Keratinocyte (primary cell): ENCODE data around the gene SERTAD2.

Source experiments
- EZH2 ChIP-seq: IDR thresholded peaks from one replicate; pipeline ENCODE4 v1.6.1; 2012; ENCODE audit warnings: inconsistent platforms, mild to moderate bottlenecking, low read length, moderate library complexity
- TF ChIP-seq, protein P1 (sequence below), 3 experiments: IDR thresholded peaks in 1 of 3; conservative IDR thresholded peaks in 1 of 3; optimal IDR thresholded peaks in 1 of 3; 2 replicates in 2 of 3; 3 replicates in 1 of 3; pipeline versions ENCODE3 to v1.5.1; 2011; ENCODE audit warnings: low read length in 3 of 3, mild to moderate bottlenecking in 3 of 3, moderate library complexity in 2 of 3, control low read depth in 1 of 3, inconsistent platforms in 1 of 3; ENCODE audit not compliant: insufficient read depth in 2 of 3; ENCODE audit errors: extremely low read depth in 1 of 3

DNA sequence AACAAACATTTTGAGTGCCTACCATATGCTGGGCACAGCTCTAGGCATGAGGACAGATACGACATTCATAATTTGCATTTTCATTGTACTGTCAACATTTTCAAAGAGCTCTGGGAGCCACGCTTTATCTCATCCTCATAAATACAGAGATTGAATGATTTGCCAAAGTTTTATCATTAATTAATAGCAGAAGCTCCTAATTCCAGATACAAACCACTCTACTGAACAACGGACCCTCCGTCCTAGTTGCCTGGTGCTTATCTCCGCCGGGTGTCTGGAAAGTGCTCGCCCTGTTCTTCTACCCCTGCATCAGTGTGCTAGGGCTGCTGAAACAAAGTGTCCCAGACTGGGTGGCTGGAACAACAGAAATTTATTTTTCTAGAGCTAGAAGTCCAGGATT, 23.8 kb downstream of the SERTAD2 start:
- TF ChIP-seq, protein P1, sequence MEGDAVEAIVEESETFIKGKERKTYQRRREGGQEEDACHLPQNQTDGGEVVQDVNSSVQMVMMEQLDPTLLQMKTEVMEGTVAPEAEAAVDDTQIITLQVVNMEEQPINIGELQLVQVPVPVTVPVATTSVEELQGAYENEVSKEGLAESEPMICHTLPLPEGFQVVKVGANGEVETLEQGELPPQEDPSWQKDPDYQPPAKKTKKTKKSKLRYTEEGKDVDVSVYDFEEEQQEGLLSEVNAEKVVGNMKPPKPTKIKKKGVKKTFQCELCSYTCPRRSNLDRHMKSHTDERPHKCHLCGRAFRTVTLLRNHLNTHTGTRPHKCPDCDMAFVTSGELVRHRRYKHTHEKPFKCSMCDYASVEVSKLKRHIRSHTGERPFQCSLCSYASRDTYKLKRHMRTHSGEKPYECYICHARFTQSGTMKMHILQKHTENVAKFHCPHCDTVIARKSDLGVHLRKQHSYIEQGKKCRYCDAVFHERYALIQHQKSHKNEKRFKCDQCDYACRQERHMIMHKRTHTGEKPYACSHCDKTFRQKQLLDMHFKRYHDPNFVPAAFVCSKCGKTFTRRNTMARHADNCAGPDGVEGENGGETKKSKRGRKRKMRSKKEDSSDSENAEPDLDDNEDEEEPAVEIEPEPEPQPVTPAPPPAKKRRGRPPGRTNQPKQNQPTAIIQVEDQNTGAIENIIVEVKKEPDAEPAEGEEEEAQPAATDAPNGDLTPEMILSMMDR (optimal IDR thresholded peaks at IDR 0.05 in 1 of 3, IDR thresholded peaks at IDR 0.05 in 1 of 3, conservative IDR thresholded peaks at IDR 0.05 in 1 of 3; ENCODE audit: extremely low read depth in 1 of 3, insufficient read depth in 2 of 3, low read length in 3 of 3) = no peak
- TF ChIP-seq EZH2 = no peak
